Mammary epithelial cell (primary cell): ENCODE data around the gene LAGE3.

Experiments
- CTCF ChIP-seq, 2 donors: IDR thresholded peaks in 1 of 2; conservative IDR thresholded peaks in 1 of 2; 2 replicates each; pipeline ENCODE4 v1.5.1; 2011 to 2012; ENCODE audit warnings: inconsistent platforms in 2 of 2, low read length in 2 of 2, mild to moderate bottlenecking in 2 of 2, control low read depth in 1 of 2, low read depth in 1 of 2; ENCODE audit not compliant: insufficient read depth in 1 of 2; ENCODE audit errors: extremely low read depth in 1 of 2
- EZH2 ChIP-seq: IDR thresholded peaks from 2 replicates; pipeline ENCODE4 v1.6.1; 2012; ENCODE audit warnings: low read length, inconsistent platforms, borderline replicate concordance

DNA sequence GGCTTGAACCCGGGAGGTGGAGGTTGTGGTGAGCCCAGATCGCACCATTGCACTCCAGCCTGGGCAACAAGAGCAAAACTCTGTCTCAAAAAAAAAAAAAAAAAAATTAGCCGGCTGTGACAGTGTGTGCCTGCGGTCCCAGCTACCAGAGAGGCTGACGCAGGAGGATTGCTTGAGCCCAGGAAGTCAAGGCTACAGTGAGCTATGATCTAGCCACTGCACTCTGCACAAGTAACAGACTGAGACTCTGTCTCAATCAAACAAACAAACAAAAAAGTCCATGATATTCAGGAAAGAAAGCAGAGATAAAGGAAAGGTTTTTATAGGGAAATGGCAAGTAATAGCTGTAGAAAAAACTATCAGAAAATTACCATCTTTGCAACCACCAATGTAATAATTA lies 2.1 kb upstream of the LAGE3 start:
- TF ChIP-seq CTCF (conservative IDR thresholded peaks at IDR 0.05 in 1 of 2, IDR thresholded peaks at IDR 0.05 in 1 of 2; ENCODE audit: extremely low read depth in 1 of 2, insufficient read depth in 1 of 2, low read depth in 1 of 2, low read length in 2 of 2) (no peak), EZH2 (no peak)
